HG02885 (cell line): Measurements from ENCODE around the gene CCDC83.

Experiments used
- ATAC-seq: cut with Tn5 transposase; IDR thresholded peaks from one replicate; pipeline ENCODE4 v1.9.1; 2021; ENCODE audit warnings: mild to moderate bottlenecking; ENCODE audit not compliant: unreplicated experiment, poor library complexity

CCDC83 gene

GRCh38 chr11:85961930-85962363 lies 106.8 kb downstream of the CCDC83 start:
- ATAC-seq = no peak

- no peak for ATAC-seq
Observed at GRCh38 chr11:85965202-85965601, 110.0 kb downstream of the CCDC83 start.

GRCh38 chr11:85967457-85967856 lies 112.3 kb downstream of the CCDC83 start:
- ATAC-seq = no peak
